Stimulated activated CD8-positive, alpha-beta memory T cell treated with anti-CD3 and anti-CD28 coated beads, Interleukin-12 subunit alpha, Interleukin-12 subunit beta, amount 100 ng/mL, for 4 hours (primary cell): ENCODE results near the gene NCKAP1.
"Not testable (repeated sequence)": the region's sequence is repeated elsewhere in the genome, so short reads cannot be mapped to it uniquely, and the experiment has no call there.

Experiments
- DNase-seq: peaks from one replicate; pipeline ENCODE4 v3.0.0-alpha.2; 2020; ENCODE audit warnings: low read depth

NCKAP1 gene

DNA sequence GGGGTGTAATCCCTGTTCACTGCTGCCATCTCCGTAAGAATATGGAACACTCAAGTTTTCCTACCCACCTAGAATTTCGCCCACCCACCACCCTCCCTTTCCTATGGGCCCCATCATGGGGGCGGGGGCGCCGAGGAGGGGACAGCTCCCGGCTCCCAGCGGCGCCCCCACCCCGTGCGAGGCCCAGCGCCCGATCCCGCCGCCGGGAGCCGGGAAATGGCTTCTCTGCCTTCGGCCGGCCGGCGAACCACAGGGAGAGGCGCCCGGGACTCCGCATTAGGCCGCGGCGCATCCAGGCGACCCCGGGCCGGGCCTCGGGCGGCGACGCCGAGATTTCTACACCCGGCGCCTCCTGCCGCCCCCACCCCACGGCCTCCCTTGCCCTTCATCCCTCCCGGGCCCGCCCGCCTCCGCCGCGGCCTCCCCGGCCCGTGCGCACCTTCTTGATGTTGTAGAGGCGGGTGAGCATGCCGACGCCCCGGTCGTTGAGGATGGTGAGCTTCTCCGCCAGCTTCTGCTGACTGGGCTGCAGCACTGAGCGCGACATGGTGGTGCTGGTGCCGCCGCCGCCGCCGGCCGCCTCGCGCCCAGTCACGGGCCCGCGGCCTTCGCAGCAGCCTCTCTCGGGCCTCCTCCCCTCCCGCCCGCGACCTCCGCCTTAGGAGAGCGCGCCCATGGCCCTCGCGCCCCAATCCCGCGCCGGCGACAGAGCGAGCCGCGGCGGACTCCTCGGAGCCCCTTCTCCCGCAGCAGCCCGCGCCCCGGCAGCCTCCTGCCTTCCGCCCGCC, 510 bp downstream of the NCKAP1 start:
- DNase-seq: no peak

DNA sequence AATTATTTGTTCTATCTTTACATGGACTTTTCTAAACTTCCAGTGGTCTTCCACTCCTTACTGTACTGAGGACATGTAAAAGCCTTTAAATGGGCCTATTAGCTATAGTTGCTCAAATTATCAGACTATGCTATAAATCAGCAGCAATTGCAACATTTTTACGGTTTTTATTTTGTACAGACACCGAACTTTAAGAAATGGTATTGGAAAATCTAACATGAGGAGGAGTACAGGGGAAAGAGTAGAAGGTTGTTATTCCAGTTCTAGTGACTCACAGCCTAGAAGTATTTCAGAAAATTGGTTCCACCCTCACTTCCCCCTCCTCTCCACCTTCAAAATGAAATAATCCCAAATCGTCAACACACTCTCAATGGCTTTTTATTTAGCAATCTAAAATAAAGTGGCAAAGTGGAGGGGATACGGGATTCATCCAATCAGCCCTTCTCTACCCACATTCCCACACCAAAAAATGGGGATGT, 1.1 kb downstream of the NCKAP1 start:
- DNase-seq: no peak

DNA sequence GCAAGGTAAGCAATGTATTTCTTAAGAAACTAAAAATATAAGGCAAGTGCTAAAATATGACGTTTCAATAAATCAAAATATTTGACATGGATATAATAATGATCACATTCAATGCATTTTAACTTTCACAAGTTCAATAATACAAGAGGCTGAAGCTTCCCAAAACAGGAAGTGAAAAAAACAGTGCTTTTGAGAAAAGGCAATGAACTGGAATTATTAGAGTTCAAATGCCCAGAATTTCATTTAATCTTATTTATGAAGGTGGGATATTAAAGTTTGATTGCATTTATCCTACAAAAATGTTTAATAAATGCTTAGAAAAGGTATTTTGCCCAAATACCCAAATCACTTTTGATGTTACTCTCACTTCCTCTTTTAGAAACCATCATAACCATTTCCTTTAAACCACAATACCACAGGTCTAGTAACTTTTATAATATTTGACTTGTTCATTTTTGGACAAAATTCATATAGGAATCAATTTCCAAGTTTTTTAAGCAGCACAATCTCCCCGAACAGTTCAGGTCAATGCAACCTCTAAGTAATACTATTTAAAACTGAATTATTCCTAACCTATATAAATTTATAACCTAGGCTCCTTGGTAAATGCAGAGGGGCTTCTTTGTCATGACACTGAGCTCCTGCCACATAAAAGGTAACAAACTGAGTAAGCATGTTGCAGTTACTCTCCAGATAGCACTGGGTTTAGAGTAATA, 2.1 kb downstream of the NCKAP1 start:
- no peak for DNase-seq

DNA sequence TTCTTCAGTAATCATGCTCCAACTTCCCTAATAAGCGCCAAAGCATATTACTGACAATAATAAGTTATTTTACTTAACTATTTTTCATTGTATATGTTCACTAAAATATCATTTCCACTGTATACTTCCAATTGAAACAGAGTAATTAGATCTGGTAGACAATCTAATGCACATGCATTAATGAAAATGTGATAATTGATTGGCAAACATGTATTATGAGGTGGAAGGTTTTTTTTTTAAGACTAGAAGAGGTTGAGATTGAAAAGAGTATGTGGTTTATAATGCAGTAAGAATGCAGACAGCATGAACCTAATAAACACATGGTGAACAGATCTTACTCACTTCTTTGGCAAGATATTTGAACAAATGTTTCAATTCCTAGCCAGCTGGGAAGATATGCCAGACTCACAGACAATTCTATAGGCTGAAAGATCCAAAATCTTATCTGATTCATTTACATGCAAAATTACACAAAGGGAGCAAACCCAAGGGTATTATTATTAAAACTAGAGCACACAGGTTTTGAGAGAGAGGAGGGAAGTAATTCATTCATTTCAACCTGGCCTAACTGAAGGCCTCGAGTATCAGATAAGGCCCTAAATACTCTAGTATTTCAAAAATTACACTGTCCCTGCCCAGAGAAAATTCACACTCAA, 2.8 kb downstream of the NCKAP1 start:
- no peak for DNase-seq

DNA sequence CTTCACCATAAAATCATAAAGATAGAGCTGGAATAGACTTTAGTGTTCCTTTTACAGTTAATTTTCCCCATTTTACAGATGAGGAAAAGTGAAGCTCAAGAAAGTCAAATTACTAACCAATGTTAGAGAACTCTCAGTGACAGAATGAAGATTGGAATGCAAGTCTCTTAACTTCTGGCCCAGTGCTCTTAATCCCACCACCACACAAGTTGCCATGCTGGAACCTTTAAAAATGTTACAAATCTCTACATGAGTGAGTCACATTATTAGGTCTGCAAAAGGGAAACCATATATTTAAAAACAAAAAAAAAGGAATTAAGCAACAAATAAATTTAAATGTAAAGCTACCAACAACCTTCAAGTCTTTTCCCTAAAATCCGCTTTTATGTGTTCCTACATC, 3.5 kb downstream of the NCKAP1 start:
- DNase-seq: no peak

DNA sequence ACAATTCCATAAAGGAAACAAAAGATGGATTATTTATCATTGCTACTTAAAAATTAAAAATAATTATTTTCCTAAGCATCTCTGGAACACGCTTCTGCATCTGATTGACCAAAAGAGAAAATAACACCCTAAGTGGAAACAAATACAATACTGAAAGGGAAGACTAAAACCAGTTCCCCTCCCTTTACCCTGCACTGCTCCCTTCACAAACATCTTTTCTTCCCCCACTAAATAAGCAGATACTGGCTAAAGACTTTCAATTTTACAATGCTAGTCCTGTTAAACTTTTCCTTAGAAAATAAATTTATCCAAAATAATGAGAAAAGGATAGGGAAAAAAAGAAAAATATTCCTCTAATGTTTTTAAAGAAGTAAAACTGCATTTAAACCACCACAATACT, 4.3 kb downstream of the NCKAP1 start:
- DNase-seq: no peak

DNA sequence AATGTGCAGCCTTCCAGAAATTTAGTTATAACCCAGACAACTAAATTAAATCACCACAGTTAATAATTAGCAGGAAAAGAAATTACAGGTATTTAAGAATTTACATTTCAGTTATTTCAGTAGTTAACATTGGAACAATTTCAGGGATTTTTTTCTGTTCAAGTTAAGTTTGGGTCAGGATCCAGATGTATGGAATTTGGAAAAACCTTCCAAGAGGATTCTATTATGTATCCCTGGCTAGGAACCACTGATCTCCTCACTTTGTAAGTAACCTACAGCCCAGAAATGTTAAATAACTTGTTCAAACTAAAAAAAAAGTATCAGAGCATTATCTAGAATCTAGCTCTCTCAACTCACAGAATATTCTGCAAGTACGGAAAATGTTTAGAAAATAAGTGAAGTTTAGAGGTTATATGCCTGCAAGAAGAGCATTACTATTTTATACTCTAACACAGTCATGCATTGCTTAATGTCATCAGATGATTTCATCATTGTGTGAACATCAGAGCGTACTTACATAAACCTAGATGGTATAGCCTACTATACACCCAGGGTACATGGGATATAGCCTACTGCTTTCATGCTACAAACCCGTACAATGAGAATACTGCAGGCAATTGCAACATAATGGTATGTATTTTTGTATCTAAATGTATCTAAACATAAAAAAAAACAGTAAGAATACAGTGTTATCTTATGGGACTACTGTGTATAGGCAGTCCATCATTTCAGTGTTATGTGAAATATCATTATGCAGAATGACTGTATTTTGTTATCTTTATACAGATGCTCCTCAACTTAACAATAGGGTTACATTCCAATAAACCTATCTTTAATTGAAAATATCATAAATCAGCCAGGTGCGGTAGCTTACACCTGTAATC, 6.1 kb downstream of the NCKAP1 start:
- DNase-seq: no peak

DNA sequence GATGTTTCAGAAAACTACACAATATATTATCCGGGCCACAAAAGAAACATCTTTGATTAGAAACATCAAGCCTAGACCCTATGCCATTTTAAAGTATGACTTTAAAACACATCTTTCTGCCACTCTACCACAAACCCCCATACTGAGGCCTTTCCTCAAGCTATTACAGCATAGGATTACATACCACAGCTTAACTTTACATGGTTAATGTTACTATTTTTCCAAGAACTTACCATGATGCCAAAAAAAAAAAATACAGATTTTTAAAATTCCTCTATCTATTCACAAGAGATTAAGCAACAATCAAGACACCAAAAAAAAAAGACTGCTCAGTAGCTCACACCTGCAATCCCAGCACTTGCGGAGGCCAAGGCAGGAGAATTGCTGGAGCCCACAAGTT, 9.0 kb downstream of the NCKAP1 start:
- no peak for DNase-seq

DNA sequence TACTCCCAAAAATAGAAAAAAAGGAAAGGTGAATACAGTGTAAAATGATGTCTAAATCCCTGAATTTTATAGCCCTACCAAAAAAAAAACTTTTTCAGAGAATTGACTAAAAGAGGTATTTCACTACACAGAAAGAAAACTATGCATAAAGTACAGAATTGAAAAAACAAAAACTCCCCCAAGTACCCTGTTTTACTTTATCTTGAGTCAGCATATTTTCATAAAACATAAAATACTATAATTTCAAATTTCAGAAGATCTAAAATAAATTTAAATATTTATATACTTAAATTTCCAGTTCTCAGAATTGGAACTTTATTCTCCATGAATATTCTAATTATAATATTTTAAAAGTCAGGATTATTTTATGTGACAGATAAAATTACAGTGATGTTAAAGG, 10.1 kb downstream of the NCKAP1 start:
- DNase-seq: no peak

DNA sequence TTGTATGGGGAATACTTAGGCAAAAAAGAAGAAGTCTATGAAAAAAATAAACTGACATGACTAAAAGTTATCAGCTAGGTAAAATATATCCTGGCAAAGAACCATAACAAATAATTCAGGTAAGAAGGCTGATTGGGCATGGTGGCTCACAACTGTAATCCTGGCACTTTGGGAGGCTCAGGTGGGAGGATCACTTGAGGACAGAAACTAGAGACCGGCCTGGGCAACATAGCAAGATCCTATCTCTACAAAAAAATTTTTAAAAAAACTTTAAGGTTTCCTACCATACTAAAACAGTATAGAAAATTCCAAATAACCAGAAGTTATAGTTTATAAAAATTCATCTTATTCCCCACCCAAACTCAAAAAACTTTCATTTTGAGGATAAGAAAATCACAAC, 10.8 kb downstream of the NCKAP1 start:
- no peak for DNase-seq

DNA sequence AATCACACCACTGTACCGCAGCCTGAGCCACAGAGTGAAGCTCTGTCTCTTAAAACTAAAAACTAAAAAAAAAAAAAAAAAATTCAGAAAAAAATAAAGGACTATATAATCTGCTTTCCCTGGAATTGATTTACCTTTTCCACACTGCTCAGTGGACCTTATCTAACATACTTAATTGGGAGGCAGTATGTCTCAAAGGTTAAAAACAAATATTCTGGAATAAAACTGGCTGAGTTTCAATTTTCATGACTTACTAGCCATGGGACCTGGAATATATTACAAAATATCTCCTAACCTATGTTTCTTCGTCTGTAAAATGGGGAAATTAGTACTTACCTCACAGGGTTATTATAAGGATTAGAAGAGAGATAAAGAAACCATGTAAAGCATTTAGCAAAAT, 11.8 kb downstream of the NCKAP1 start:
- DNase-seq: no peak

DNA sequence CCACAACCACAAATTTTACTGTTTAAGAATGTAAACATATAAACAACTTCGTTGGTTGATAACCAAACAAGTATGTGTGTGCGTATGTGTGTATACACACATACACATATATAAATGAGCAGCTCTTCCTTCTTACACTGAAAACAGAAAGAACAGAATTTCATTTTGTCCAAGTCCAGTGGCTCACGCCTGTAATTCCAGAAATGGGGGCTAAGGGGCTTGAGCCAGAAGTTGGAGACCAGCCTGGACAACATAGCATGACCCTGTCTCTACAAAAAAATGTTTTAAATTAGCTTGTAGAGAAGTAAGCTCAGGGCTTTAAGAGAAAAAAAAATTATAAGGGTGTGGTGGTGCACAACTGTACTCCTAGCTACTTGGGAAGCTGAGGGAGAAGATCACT, 12.3 kb downstream of the NCKAP1 start:
- DNase-seq: no peak

DNA sequence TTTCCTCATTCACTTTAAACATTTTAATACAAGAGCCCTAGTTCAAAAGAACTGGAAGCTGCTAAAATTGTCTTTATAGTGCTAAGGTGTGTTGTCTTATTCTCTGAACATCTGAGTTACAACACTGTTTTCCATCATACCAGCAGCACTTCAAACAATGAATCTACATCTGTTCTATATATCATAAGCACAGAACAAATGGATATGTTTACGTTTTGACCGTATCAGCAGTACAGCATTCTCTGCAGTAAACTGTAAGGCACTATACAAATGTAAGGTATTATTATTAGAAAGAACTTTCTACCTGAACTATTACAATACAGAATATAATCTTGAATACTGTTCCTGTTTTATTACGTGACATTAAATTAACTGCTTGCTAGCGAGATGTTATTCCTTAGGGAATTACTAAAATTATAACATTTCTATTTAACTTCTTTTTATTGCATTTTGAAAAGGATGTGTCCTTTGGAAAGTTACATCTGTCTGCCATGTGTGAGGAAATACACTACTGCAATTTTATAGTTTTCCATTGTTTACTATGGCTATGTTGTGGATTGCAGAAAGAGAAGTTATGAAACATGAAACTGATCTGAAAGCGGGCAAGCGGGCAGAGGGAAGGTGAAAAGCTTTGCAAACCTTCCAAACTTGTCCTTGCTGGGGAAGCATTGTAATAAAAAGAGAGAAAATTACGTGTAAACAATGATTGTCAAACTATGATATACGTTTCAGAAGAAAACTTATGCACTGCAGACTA, 13.7 kb downstream of the NCKAP1 start:
- no peak for DNase-seq

DNA sequence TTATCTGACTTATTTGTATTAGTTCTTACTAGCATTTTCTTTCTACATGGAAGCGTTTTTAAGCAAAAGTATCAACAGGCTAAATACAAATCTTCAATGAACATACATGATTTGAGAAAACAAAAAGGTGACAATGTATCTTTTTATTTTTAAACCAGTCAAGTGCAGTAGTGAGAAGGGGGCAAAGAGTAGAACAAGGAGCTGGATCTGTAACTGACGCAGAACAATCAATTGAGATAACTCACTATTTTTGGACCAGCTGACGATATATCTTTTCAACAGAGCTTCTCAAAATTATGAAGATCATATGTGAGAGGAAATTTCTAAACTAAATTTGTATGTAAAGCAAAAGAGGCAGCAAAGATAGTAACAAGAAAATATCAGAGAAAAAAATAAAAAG, 15.5 kb downstream of the NCKAP1 start:
- DNase-seq: no peak

DNA sequence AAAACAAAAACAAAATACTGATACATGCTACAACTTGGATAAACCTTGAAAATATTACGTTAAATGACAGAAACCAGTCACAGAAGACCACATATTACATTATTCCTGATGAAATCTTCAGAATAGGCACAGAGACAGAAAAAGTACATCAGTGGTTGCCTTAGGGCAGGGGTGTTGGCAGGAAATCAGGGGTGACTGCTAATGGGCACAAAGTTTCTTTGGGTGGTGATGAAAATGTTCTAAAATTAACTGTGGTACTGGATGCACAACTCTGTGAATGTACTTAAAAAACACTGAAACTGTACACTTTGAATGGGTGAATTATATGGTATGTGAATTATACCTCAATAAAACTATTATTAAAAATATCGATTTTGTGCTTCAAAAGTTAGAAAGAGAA, 16.6 kb downstream of the NCKAP1 start:
- no peak for DNase-seq

DNA sequence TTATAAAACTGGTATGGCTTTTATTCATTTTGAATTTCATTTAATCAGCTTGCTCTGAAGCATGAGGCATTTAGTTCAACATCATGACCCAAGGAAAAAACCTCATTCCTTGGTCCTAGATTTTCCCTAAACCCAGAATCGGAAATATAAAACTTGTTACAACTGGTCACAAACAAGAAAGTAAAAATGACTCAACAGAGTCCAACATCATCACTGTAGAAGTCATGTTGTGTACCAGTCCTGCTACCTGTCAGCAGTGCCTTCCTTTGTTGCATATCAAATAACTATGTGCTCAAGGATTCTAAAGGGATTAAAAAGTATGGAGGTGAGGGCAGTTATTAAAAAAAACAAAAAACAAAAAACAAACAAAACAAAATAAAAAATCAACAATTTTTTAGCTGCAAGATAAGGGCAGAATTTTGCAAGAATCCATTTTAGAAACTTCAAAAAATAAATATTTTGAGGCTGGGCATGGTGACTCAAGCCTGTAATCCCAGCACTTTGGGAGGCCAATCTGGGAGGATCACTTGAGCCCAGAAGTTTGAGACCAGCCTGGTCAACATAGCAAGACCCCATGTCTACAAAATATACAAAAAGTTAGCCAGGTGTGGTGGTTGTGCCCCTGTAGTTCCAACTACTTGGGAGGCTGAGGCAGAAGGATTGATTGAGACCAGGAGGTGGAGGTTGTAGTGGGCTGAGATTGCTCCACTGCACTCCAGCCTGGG, 18.4 kb downstream of the NCKAP1 start:
- DNase-seq: no peak

DNA sequence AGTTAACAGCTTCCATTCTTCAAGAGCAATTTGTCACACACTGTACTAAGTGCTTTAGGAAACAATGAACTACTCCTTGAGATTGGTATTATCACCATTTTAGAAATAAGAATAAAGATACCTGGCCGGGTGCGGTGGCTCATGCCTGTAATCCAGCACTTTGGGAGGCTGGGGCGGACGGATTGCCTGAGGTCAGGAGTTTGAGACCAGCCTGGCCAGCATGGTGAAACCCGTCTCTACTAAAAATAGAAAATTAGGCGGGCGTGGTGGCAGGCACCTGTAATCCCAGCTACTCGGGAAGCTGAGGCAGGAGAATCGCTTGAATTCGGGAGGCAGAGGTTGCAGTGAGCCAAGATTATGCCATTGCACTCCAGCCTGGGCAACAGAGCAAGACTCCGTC, 20.4 kb downstream of the NCKAP1 start:
- not testable (repeated sequence) for DNase-seq

DNA sequence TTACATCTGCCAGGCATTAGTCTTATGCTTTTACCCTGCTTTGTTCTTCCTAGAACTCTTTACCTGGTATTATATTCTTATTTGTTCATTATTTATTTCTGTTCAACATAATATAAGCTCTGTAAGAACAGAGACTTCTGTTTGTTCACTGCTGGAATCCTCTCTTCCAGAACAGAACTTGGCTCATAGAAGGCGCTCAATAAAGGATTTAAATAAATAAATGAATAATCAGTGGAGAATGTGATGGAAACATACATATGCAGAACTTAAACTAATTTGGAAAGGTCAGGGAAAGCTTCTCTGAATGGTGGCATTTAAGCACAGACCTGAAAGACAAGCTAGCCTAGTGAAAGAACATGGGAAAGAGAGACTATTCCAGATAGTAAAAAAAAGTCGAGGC, 24.3 kb downstream of the NCKAP1 start:
- no peak for DNase-seq

DNA sequence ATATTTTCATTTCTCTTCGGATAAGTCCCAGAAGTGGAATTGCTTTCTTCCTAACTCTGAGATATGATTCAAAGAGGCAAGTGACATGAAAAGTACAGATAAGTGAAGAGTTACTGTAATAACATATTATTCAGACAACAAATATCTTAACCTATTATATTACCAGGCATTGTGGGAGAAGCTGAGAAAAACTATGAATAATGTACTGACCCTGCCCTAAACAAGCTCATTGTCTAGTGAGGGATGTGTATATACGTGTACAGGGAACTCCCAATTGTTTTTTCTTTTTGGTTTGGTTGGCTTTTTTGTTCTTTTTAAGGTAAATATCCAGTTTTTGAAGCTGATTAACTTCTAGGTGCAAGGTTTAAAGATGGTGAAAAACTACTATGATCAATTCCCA, 26.5 kb downstream of the NCKAP1 start:
- DNase-seq: no peak

DNA sequence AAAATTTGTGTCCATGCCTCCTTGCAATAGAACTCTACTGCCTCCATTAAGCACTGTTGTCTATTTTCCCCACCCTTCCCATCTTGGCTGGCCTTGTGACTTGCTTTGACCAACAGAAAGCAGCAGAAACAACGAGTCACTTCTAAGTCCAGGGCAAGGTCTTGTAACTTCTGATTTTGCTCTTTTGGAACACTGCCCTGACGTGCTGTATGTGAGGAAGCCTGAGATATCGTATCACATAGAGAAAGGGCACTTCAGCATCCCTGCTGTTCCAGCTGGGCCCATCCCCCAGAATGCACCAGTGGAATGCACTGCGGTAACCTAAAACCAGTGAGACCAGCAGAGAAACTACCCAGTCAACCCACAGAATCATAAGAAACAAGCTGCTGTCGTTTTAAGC, 28.1 kb downstream of the NCKAP1 start:
- no peak for DNase-seq
